PC-3 (cell line): Measurements from ENCODE around the gene ZAP70.

Experiments used
- CTCF ChIP-seq: fragments of 300-600 bp; sonication (generic); conservative IDR thresholded peaks from 2 replicates; pipeline ENCODE4 v1.5.1; 2017; ENCODE audit warnings: antibody characterized with exemption, low read depth, mild to moderate bottlenecking, low read length
- EZH2 ChIP-seq: fragments of 300-600 bp; sonication (generic); IDR thresholded peaks from one replicate; pipeline ENCODE4 v1.6.1; 2017; ENCODE audit warnings: antibody characterized with exemption, mild to moderate bottlenecking, low read length; ENCODE audit not compliant: unreplicated experiment
- EZH2phosphoT487 ChIP-seq: fragments of 300-600 bp; sonication (generic); IDR thresholded peaks from 2 replicates; pipeline ENCODE4 v1.6.1; 2018; ENCODE audit warnings: mild to moderate bottlenecking, antibody characterized with exemption, low read length, borderline replicate concordance

GRCh38 chr2:97678298-97678697 is 35.1 kb upstream of the ZAP70 start:
- TF ChIP-seq CTCF = no peak
- no peak for TF ChIP-seq EZH2
- no peak for TF ChIP-seq EZH2phosphoT487
